ENCODE measurements around the gene GABRB1. TPM values are rescaled to one million over a fixed set of nuclear protein-coding genes. Genes with fewer than 3 reads are reported as not detected.

The GABRB1 gene
- total and polyA plus RNA-seq, 2 experiments from 2014 or later, result 0.26 to 0.97 TPM

- TF ChIP-seq ZNF462 (CRISPR knock-in tag; IDR thresholded peaks at IDR 0.05) (no peak), POLR2AphosphoS5 (IDR thresholded peaks at IDR 0.05; ENCODE audit: low read depth) (no peak)
Measured at GRCh38 chr4:47263721-47264120, 232.4 kb downstream of the GABRB1 start (continued).

- DNase-seq (ENCODE audit: low spot score), result peak; percentile 17
- H3K9me3 Mint-ChIP-seq, result no peaks in the 10 kb centered on the region
- H3K4me1 Mint-ChIP-seq, result peaks cover 8% of the 10 kb centered on the region
- Histone ChIP-seq H3F3A (replicated peaks; ENCODE audit: low read depth) (no peaks in the 10 kb centered on the region), H4K20me1 (replicated peaks; ENCODE audit: insufficient read depth) (no peaks in the 10 kb centered on the region), H3K27ac (ENCODE audit: low read depth) (no peak overlapping the region), H3K79me2 (replicated peaks; ENCODE audit: insufficient read depth) (no peaks in the 10 kb centered on the region), H3K9me2 (ENCODE audit: insufficient read depth) (no peaks in the 10 kb centered on the region), H3K4me2 (no peak overlapping the region), H3K4me1 (ENCODE audit: insufficient read depth) (peaks cover 17% of the 10 kb centered on the region), H3K27me3 (ENCODE audit: insufficient read depth) (no peaks in the 10 kb centered on the region), H3K36me3 (ENCODE audit: insufficient read depth) (no peaks in the 10 kb centered on the region), H2AFZ (peak overlapping the region; percentile 74; the same call in 1 of the 2 replicates), H3K4me3 (no peak overlapping the region)
- no peak overlapping the region for H3K27ac Mint-ChIP-seq
- no peaks in the 10 kb centered on the region for H3K27me3 Mint-ChIP-seq (ENCODE audit: insufficient read depth, low read depth, poor library complexity)
- no peak overlapping the region for H3K4me3 Mint-ChIP-seq
- no peaks in the 10 kb centered on the region for H3K36me3 Mint-ChIP-seq (ENCODE audit: low read depth)
- no peak for ATAC-seq
- TF ChIP-seq ETS1 (IDR thresholded peaks at IDR 0.05), result no peak
- no peak for TF ChIP-seq STAT1 (IDR thresholded peaks at IDR 0.05; ENCODE audit: unreplicated experiment)
- TF ChIP-seq CTCF (conservative IDR thresholded peaks at IDR 0.05; ENCODE audit: low read depth in 2 of 2), result no peak
- no peak for TF ChIP-seq ZNF331 (CRISPR knock-in tag; IDR thresholded peaks at IDR 0.05; ENCODE audit: low read depth)
- TF ChIP-seq ZNF114 (CRISPR knock-in tag; IDR thresholded peaks at IDR 0.05), result no peak
- no peak for TF ChIP-seq NANOG (IDR thresholded peaks at IDR 0.05; ENCODE audit: borderline replicate concordance)
- no peak for TF ChIP-seq CREB1 (CRISPR knock-in tag; IDR thresholded peaks at IDR 0.05; ENCODE audit: low read depth)
- no peak for TF ChIP-seq POLR2AphosphoS5 (IDR thresholded peaks at IDR 0.05; ENCODE audit: low read depth)
- no peak for TF ChIP-seq JUNB (IDR thresholded peaks at IDR 0.05; ENCODE audit: unreplicated experiment)
- no peak for TF ChIP-seq REST (IDR thresholded peaks at IDR 0.05; ENCODE audit: unreplicated experiment)
- TF ChIP-seq EZH2phosphoT487 (IDR thresholded peaks at IDR 0.05; ENCODE audit: unreplicated experiment), result no peak
Measured at GRCh38 chr4:47270201-47270888, 239.0 kb downstream of the GABRB1 start.

Measured in GM23338 (cell line).